GM12801 (cell line): ENCODE data around the gene KDM4B.

Experiments
- TF ChIP-seq, protein P1 (sequence below): IDR thresholded peaks from one replicate; pipeline ENCODE4 v1.5.1; 2011; ENCODE audit warnings: control low read depth; ENCODE audit not compliant: insufficient read length; ENCODE audit errors: extremely low read depth

KDM4B gene

DNA sequence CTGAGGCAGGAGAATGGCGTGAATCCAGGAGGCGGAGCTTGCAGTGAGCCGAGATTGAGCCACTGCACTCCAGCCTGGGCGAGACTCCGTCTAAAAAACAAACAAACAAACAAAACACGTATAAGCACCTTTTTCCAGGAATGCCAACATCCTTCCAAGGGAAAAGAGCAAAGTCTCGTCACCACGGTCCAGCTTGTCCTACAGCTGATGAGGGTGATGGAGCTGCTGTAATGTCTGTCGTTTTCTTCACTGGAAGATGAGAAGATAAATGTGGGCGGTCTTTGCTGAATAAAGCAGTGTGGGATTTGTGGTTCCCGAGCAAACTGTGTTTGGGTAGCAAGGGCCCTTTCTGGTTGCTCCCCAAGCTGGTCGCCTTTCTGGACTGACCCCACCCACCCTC is 205.1 kb downstream of the KDM4B start:
- TF ChIP-seq, protein P1, sequence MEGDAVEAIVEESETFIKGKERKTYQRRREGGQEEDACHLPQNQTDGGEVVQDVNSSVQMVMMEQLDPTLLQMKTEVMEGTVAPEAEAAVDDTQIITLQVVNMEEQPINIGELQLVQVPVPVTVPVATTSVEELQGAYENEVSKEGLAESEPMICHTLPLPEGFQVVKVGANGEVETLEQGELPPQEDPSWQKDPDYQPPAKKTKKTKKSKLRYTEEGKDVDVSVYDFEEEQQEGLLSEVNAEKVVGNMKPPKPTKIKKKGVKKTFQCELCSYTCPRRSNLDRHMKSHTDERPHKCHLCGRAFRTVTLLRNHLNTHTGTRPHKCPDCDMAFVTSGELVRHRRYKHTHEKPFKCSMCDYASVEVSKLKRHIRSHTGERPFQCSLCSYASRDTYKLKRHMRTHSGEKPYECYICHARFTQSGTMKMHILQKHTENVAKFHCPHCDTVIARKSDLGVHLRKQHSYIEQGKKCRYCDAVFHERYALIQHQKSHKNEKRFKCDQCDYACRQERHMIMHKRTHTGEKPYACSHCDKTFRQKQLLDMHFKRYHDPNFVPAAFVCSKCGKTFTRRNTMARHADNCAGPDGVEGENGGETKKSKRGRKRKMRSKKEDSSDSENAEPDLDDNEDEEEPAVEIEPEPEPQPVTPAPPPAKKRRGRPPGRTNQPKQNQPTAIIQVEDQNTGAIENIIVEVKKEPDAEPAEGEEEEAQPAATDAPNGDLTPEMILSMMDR, result no peak

DNA sequence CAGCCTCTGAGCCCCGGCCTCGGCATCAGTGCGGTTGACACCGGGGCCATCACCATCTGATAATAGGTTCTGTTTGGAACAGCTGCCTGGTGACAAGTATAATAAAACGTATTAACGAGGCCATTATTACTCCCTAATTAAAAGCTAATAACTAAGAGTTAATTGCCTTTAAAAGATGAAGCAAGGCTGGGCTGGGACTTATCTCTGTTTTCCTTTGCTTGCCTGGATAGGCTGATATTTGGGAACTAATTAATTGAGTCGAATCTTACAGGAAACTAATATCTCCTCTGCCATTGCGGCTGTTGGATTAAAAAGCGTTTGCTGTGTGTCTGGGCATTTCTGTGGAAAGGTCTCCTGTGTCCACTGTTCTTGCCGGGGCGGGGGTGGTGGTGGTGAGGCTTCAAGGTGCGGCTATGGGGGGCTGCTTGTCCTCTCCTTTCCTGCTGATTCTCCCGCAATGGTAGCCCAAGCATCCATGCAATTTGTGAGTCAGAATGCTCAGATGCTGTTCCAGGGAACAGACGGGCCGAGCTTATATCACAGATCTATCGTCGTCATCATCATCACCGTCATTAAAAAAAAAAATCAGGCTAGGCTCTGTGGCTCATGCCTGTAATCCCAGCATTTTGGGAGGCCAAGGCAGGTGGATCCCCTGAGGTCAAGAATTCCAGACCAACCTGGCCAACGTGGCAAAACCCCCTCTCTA is 209.0 kb downstream of the KDM4B start:
- TF ChIP-seq, protein P1, result no peak

DNA sequence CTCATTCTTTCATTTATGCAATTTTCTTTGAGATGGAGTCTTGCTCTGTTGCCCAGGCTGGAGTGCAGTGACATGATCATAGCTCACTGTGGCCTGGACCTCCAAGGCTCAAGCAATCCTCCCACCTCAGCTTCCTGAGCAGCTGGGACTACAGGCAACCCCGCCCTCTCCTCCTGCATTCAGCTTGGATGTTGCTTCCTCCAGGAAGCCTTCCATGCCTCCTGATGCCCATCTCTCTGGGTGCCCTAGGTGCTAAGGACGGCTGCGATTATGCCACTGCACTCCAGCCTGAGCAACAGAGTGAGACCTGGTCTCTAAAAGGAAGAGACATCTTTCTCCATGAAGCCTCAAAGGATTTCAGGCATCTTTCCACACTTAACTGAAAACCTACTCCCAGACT is 209.9 kb downstream of the KDM4B start:
- TF ChIP-seq, protein P1, result no peak

DNA sequence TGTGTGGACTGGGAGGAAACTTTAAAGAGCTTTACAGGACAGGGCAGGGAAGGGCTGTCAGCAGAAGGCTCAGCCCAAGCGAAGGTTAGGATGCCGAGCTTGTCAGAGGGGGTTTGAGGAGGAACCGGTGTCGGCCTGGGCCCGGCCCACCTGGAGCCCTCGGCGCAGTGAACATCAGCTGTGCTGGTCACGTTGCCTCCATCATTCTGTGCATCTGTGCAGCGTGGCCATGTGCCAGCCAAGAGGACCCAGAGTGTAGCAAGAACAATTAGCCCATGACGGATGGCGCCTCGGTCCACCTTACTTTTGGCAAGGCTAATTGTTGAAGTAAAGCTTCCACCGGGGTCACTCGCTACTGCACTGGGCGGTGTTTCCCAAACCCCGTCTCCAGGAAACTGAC is 210.3 kb downstream of the KDM4B start:
- TF ChIP-seq, protein P1, result no peak

DNA sequence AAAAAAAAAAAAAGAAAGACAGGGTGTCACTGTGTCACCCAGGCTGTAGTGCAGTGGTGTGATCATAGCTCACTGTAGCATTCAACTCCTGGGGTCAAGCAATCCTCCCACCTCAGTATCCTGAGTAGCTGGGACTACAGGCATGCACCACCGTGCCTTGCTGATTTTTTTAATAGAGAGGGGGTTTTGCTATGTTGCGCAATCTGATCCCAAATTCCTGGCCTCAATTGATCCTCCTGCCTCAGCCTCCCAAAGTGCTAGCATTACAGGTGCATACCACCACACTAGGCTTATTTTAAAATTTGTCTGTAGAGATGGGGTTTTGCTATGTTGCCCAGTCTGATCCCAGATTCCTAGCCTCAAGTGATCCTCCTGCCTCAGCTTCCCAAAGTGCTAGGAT is 212.4 kb downstream of the KDM4B start:
- TF ChIP-seq, protein P1, result no peak

DNA sequence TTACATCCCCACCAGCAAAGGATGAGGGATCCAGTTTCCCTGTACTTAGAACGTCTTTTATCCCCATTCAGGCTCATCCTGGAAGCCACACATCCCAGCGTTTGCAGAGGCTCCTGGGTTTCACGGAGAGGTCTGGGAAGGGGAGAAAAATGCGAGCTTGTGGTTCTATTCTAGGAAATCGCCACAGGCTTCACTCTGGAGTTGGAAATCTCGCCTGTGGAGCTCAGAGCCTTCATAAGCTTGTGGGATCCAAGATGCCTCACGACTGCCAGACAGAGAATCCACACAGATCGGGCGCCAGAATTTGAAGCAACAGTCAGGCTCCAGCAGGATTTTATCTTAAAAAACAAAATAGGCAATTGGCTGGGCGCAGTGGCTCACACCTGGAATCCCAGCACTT is 213.8 kb downstream of the KDM4B start:
- TF ChIP-seq, protein P1, result no peak

DNA sequence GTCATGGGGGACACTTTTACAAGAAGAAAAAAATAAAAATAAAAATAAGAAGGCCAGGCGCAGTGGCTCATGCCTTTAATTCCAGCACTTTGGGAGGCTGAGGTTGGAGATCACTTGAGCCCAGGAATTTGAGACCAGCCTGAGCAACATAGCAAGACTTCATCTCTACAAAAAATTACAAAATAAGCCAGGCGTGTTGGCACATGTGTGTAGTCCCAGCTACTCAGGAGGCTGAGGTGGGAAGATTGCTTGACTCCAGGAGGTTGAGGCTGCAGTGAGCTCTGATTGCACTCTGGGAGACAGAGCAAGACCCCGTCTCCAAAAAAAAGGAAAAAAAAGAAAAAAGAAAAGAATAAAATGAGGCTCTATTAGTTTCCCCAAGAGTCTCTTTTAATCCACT is 214.7 kb downstream of the KDM4B start:
- TF ChIP-seq, protein P1, result no peak
